ENCODE measurements around the gene TMEM115.

The TMEM115 gene

DNA sequence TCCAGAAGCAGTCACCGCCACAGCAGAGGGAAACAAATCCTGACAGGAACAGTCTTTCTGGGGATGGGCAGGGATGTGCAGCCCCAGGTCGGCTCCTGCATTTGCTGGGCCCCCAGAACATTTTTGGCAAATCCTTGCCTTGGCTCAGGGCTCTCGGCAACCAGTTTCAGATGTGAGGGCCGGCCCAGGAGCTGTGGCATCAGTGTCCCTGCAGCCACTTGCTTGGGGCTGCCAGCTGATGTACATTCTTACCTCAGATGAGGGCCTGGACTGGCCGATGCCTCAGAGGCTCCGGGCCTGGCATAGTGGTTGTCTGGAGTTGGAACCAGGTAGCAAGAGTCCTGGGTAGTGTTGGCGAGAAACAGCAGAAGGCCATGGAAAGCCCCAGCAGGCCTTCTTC, 4.5 kb downstream of the TMEM115 start:
- H3K9ac ChIP-seq (ENCODE audit: low read depth, low read length, poor library complexity): no peak overlapping the region
- H2BK5ac ChIP-seq (ENCODE audit: low read length): no peak overlapping the region
- peaks cover 36% of the 10 kb centered on the region in 2 donors for H3K4me1 ChIP-seq (ENCODE audit: control insufficient read depth in 2 of 2, insufficient read depth in 1 of 2, low read depth in 1 of 2, low read length in 2 of 2)
- no peak overlapping the region for H2AFZ ChIP-seq (ENCODE audit: low read length)
- H3K18ac ChIP-seq (ENCODE audit: low read length): no peak overlapping the region
- no peak overlapping the region for H3K4ac ChIP-seq (ENCODE audit: low read length)
- no peak overlapping the region for H3K14ac ChIP-seq (ENCODE audit: low read length)
- H3K27me3 ChIP-seq (ENCODE audit: control insufficient read depth in 3 of 3, insufficient read depth in 3 of 3, low read depth in 1 of 3, low read length in 3 of 3): no peaks in the 10 kb centered on the region
- H4K91ac ChIP-seq (ENCODE audit: low read depth, low read length, poor library complexity): no peak overlapping the region
- no peak overlapping the region for H3K23ac ChIP-seq (ENCODE audit: low read depth, low read length, poor library complexity)
- H3K4me2 ChIP-seq (ENCODE audit: insufficient read depth, low read length, poor library complexity, severe bottlenecking): no peak overlapping the region
- H3K36me3 ChIP-seq (replicated peaks in 1 of 2; ENCODE audit: control insufficient read depth in 2 of 2, insufficient read depth in 2 of 2, low read length in 2 of 2): peaks cover 40 to 57% of the 10 kb centered on the region in 2 donors
- H2BK12ac ChIP-seq (ENCODE audit: low read length): no peak overlapping the region
- no peak overlapping the region for H2BK120ac ChIP-seq (ENCODE audit: low read depth, low read length)
- no peak for DNase-seq (ENCODE audit: low spot score)
- H3K9me3 ChIP-seq (replicated peaks in 1 of 2; ENCODE audit: control insufficient read depth in 2 of 2, insufficient read depth in 1 of 2, low read depth in 1 of 2, low read length in 2 of 2): no peaks in the 10 kb centered on the region
- no CpG with 5 or more reads among the region's 7 CpGs for WGBS, 2 donors (ENCODE audit: extremely low coverage in 2 of 2, insufficient read length in 2 of 2, insufficient replicate concordance in 1 of 2)
- H2BK15ac ChIP-seq (ENCODE audit: low read length): no peak overlapping the region
- H3K4me3 ChIP-seq (ENCODE audit: low read length in 2 of 2): no peak overlapping the region
- H4K8ac ChIP-seq (ENCODE audit: low read depth, low read length): no peak overlapping the region
- no peak overlapping the region for H2AK5ac ChIP-seq (ENCODE audit: low read depth, low read length)
- H3K79me1 ChIP-seq (ENCODE audit: low read depth, low read length): peaks cover 18% of the 10 kb centered on the region
- H3K27ac ChIP-seq (replicated peaks; ENCODE audit: low read length): no peak overlapping the region

DNA sequence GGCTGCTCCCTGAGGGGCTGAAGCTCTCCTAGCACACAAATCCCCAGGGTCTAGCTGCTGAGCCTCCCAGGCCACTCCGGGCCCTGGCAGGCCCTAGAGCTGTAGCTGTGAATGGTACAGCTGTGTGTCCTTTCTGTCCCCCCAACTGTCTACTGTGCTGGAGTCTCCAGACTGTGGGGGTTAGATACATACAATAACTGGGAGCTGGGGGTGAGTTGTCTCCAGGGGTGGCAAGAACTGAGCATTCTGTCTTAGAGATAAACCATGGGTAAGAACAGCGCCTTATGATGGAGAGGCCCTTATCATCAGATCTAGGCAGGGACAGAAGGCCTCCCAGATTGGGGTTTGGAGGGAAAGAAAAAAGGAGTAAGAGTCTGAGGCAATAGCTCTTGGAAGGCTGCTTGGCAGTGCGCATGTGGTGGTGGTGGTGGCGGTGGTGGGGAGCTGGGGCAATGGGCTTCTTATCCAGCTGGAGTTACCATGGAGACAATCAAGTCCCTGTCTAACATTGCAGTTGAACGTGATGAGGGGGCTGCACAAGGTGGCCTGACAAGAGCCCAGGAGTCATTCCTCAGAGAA, 5.0 kb downstream of the TMEM115 start:
- Histone ChIP-seq H3K27ac (replicated peaks; ENCODE audit: low read length) (no peak overlapping the region), H2BK12ac (ENCODE audit: low read length) (no peak overlapping the region), H3K9me3 (replicated peaks in 1 of 2; ENCODE audit: control insufficient read depth in 2 of 2, insufficient read depth in 1 of 2, low read depth in 1 of 2, low read length in 2 of 2) (no peaks in the 10 kb centered on the region), H3K23ac (ENCODE audit: low read depth, low read length, poor library complexity) (peak overlapping the region; percentile 53), H3K4me1 (ENCODE audit: control insufficient read depth in 2 of 2, insufficient read depth in 1 of 2, low read depth in 1 of 2, low read length in 2 of 2) (peaks cover 35 to 36% of the 10 kb centered on the region in 2 donors), H3K79me1 (ENCODE audit: low read depth, low read length) (peaks cover 17% of the 10 kb centered on the region), H2AFZ (ENCODE audit: low read length) (no peak overlapping the region), H4K91ac (ENCODE audit: low read depth, low read length, poor library complexity) (no peak overlapping the region), H3K14ac (ENCODE audit: low read length) (no peak overlapping the region), H3K4ac (ENCODE audit: low read length) (no peak overlapping the region), H3K36me3 (replicated peaks in 1 of 2; ENCODE audit: control insufficient read depth in 2 of 2, insufficient read depth in 2 of 2, low read length in 2 of 2) (peaks cover 40 to 57% of the 10 kb centered on the region in 2 donors), H4K8ac (ENCODE audit: low read depth, low read length) (no peak overlapping the region), H3K9ac (ENCODE audit: low read depth, low read length, poor library complexity) (no peak overlapping the region), H3K27me3 (ENCODE audit: control insufficient read depth in 3 of 3, insufficient read depth in 3 of 3, low read depth in 1 of 3, low read length in 3 of 3) (no peaks in the 10 kb centered on the region), H2BK5ac (ENCODE audit: low read length) (no peak overlapping the region), H3K4me3 (ENCODE audit: low read length in 2 of 2) (no peak overlapping the region), H3K18ac (ENCODE audit: low read length) (no peak overlapping the region), H3K4me2 (ENCODE audit: insufficient read depth, low read length, poor library complexity, severe bottlenecking) (no peak overlapping the region), H2BK120ac (ENCODE audit: low read depth, low read length) (no peak overlapping the region), H2AK5ac (ENCODE audit: low read depth, low read length) (no peak overlapping the region), H2BK15ac (ENCODE audit: low read length) (no peak overlapping the region)
- WGBS, 2 donors (ENCODE audit: extremely low coverage in 2 of 2, insufficient read length in 2 of 2, insufficient replicate concordance in 1 of 2): no CpG with 5 or more reads among the region's 5 CpGs
- DNase-seq (ENCODE audit: low spot score): no peak

DNA sequence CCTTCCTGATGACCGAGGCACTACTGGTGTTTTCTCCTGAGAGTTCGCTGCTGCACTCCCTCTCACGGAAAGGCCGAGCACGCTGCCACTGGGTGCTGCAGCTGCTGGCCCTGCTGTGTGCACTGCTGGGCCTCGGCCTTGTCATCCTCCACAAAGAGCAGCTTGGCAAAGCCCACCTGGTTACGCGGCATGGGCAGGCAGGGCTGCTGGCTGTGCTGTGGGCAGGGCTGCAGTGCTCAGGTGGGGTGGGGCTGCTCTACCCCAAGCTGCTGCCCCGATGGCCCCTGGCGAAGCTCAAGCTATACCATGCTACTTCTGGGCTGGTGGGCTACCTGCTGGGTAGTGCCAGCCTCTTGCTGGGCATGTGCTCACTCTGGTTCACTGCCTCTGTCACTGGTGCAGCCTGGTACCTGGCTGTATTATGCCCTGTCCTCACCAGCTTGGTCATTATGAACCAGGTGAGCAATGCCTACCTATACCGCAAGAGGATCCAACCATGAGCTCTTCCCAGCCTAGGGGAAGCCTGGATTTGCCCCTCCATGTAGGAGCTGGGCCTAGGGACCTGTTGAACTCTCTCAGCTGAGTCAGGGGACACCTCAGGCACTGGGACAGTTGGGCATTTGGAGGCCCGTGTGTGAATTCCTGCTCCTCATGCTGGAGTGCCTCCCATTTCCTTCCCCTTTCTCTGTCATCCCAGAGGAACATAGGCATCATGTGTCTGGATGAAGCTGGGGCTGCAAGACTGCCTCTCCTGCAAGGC, 5.9 kb downstream of the TMEM115 start:
- Histone ChIP-seq H2BK5ac (ENCODE audit: low read length) (no peak overlapping the region), H3K4me2 (ENCODE audit: insufficient read depth, low read length, poor library complexity, severe bottlenecking) (no peak overlapping the region), H3K4ac (ENCODE audit: low read length) (no peak overlapping the region), H3K36me3 (replicated peaks in 1 of 2; ENCODE audit: control insufficient read depth in 2 of 2, insufficient read depth in 2 of 2, low read length in 2 of 2) (peaks cover 40 to 65% of the 10 kb centered on the region in 2 donors), H2AK5ac (ENCODE audit: low read depth, low read length) (no peak overlapping the region), H3K79me1 (ENCODE audit: low read depth, low read length) (peaks cover 10% of the 10 kb centered on the region), H3K27ac (replicated peaks; ENCODE audit: low read length) (no peak overlapping the region), H3K18ac (ENCODE audit: low read length) (no peak overlapping the region), H2BK15ac (ENCODE audit: low read length) (no peak overlapping the region), H2BK120ac (ENCODE audit: low read depth, low read length) (no peak overlapping the region), H3K14ac (ENCODE audit: low read length) (no peak overlapping the region), H3K9ac (ENCODE audit: low read depth, low read length, poor library complexity) (peak overlapping the region; percentile 72), H2AFZ (ENCODE audit: low read length) (no peak overlapping the region), H3K27me3 (ENCODE audit: control insufficient read depth in 3 of 3, insufficient read depth in 3 of 3, low read depth in 1 of 3, low read length in 3 of 3) (no peaks in the 10 kb centered on the region), H4K91ac (ENCODE audit: low read depth, low read length, poor library complexity) (no peak overlapping the region), H2BK12ac (ENCODE audit: low read length) (no peak overlapping the region), H3K4me3 (ENCODE audit: low read length in 2 of 2) (peak overlapping the region in 1 of 2 donors; percentile 30), H3K4me1 (ENCODE audit: control insufficient read depth in 2 of 2, insufficient read depth in 1 of 2, low read depth in 1 of 2, low read length in 2 of 2) (peaks cover 30 to 34% of the 10 kb centered on the region in 2 donors), H3K23ac (ENCODE audit: low read depth, low read length, poor library complexity) (no peak overlapping the region), H3K9me3 (replicated peaks in 1 of 2; ENCODE audit: control insufficient read depth in 2 of 2, insufficient read depth in 1 of 2, low read depth in 1 of 2, low read length in 2 of 2) (no peaks in the 10 kb centered on the region), H4K8ac (ENCODE audit: low read depth, low read length) (no peak overlapping the region)
- WGBS, 2 donors (ENCODE audit: extremely low coverage in 2 of 2, insufficient read length in 2 of 2, insufficient replicate concordance in 1 of 2): no CpG with 5 or more reads among the region's 12 CpGs
- no peak for DNase-seq (ENCODE audit: low spot score)

DNA sequence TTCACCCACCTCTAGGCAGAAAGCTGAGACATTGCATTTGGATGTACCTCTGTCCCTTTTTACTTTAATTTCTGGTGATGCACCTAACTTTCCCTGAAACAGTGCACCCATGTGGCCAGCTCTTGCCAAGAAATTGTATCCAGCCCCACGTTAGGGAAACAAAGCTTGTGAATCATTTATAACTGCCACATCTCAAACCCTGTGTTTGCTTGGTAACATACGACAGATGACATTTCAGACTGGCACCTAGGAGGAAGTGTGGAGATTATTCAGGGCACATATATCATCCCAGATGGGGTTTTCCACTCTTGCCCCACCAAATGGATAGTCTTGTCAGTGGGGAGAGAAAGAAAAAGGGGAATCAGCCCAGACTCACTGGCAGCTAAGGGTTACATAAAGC, 6.5 kb downstream of the TMEM115 start:
- DNase-seq (ENCODE audit: low spot score): no peak

More for the DNA sequence above, 6.5 kb downstream of the TMEM115 start:
- H3K9ac ChIP-seq (ENCODE audit: low read depth, low read length, poor library complexity): no peak overlapping the region
- H3K79me1 ChIP-seq (ENCODE audit: low read depth, low read length): peaks cover 8% of the 10 kb centered on the region
- no peak overlapping the region for H3K23ac ChIP-seq (ENCODE audit: low read depth, low read length, poor library complexity)
- H2AK5ac ChIP-seq (ENCODE audit: low read depth, low read length): no peak overlapping the region
- no peak overlapping the region for H2BK5ac ChIP-seq (ENCODE audit: low read length)
- H3K18ac ChIP-seq (ENCODE audit: low read length): no peak overlapping the region
- peaks cover 25 to 28% of the 10 kb centered on the region in 2 donors for H3K4me1 ChIP-seq (ENCODE audit: control insufficient read depth in 2 of 2, insufficient read depth in 1 of 2, low read depth in 1 of 2, low read length in 2 of 2)
- no peak overlapping the region for H3K4ac ChIP-seq (ENCODE audit: low read length)
- H3K36me3 ChIP-seq (replicated peaks in 1 of 2; ENCODE audit: control insufficient read depth in 2 of 2, insufficient read depth in 2 of 2, low read length in 2 of 2): peaks cover 42 to 64% of the 10 kb centered on the region in 2 donors
- no peak overlapping the region for H4K8ac ChIP-seq (ENCODE audit: low read depth, low read length)
- H2BK12ac ChIP-seq (ENCODE audit: low read length): no peak overlapping the region
- no peaks in the 10 kb centered on the region for H3K27me3 ChIP-seq (ENCODE audit: control insufficient read depth in 3 of 3, insufficient read depth in 3 of 3, low read depth in 1 of 3, low read length in 3 of 3)
- H2BK120ac ChIP-seq (ENCODE audit: low read depth, low read length): no peak overlapping the region
- no CpG with 5 or more reads among the region's 2 CpGs for WGBS, 2 donors (ENCODE audit: extremely low coverage in 2 of 2, insufficient read length in 2 of 2, insufficient replicate concordance in 1 of 2)
- no peak overlapping the region for H3K27ac ChIP-seq (replicated peaks; ENCODE audit: low read length)
- H3K4me3 ChIP-seq (ENCODE audit: low read length in 2 of 2): no peak overlapping the region
- H2BK15ac ChIP-seq (ENCODE audit: low read length): no peak overlapping the region
- no peak overlapping the region for H4K91ac ChIP-seq (ENCODE audit: low read depth, low read length, poor library complexity)
- no peak overlapping the region for H2AFZ ChIP-seq (ENCODE audit: low read length)
- H3K9me3 ChIP-seq (replicated peaks in 1 of 2; ENCODE audit: control insufficient read depth in 2 of 2, insufficient read depth in 1 of 2, low read depth in 1 of 2, low read length in 2 of 2): no peaks in the 10 kb centered on the region
- H3K4me2 ChIP-seq (ENCODE audit: insufficient read depth, low read length, poor library complexity, severe bottlenecking): no peak overlapping the region
- no peak overlapping the region for H3K14ac ChIP-seq (ENCODE audit: low read length)

Measured in neuronal stem cell (in vitro differentiated cells).